AG04449 (cell line): ENCODE measurements around the gene SLX4IP.

Experiments used
- CTCF ChIA-PET: fragments of 350-600 bp; formaldehyde crosslinking; extraction: SDS; loops from one replicate; lab custom pipeline; 2021; ENCODE audit warnings: antibody characterized with exemption; lab: Yijun Ruan, JAX
- POLR2A ChIA-PET: fragments of 400-600, 350-600 bp; formaldehyde crosslinking; extraction: SDS; loops from one replicate; lab custom pipeline; 2020; ENCODE audit warnings: antibody characterized with exemption, inconsistent platforms; lab: Yijun Ruan, JAX
- DNase-seq: peaks from one replicate; pipeline ENCODE4 v3.0.0-alpha.2; 2010; ENCODE audit warnings: low read depth, low spot score
- H3K4me3 ChIP-seq: 2 replicates; pipeline ENCODE4 v1.5.1; 2011; ENCODE audit warnings: low read depth, mild to moderate bottlenecking, control low read depth, low read length
- TF ChIP-seq, protein P1 (sequence below): IDR thresholded peaks from one replicate; pipeline ENCODE4 v1.5.1; 2011; ENCODE audit warnings: mild to moderate bottlenecking, moderate library complexity, low read length, control low read depth, inconsistent platforms; ENCODE audit not compliant: insufficient read depth; ENCODE audit errors: missing control alignments

SLX4IP gene

DNA sequence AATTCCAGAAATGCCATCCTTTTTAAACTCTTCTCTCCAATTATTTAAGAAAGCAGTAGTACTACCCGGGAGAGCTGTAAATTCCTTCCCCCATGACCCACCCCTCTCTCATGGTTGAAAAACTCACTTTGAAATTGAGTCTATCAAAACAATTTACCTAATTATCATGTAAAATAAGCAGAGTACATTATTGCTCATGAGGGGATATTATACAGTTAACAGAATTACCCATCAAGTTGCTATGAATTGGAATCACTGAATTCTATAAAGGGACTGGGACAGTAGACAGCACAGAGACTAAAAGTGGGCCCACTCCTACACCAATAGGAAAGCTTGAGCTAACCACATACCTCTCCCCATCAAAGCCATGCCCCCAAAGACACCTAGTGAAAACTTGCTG, 222.3 kb downstream of the SLX4IP start:
- no peak for DNase-seq
- ChIA-PET POLR2A (no interaction called here), CTCF (interaction anchor here (0.9 to 6.7 kb wide), 5 partner anchors 9 to 101 kb away, joined by 3 to 40 read pairs (median 3); no protein-coding TSS in a partner anchor)
- TF ChIP-seq, protein P1, sequence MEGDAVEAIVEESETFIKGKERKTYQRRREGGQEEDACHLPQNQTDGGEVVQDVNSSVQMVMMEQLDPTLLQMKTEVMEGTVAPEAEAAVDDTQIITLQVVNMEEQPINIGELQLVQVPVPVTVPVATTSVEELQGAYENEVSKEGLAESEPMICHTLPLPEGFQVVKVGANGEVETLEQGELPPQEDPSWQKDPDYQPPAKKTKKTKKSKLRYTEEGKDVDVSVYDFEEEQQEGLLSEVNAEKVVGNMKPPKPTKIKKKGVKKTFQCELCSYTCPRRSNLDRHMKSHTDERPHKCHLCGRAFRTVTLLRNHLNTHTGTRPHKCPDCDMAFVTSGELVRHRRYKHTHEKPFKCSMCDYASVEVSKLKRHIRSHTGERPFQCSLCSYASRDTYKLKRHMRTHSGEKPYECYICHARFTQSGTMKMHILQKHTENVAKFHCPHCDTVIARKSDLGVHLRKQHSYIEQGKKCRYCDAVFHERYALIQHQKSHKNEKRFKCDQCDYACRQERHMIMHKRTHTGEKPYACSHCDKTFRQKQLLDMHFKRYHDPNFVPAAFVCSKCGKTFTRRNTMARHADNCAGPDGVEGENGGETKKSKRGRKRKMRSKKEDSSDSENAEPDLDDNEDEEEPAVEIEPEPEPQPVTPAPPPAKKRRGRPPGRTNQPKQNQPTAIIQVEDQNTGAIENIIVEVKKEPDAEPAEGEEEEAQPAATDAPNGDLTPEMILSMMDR = no peak
- H3K4me3 ChIP-seq = no peak overlapping the region

DNA sequence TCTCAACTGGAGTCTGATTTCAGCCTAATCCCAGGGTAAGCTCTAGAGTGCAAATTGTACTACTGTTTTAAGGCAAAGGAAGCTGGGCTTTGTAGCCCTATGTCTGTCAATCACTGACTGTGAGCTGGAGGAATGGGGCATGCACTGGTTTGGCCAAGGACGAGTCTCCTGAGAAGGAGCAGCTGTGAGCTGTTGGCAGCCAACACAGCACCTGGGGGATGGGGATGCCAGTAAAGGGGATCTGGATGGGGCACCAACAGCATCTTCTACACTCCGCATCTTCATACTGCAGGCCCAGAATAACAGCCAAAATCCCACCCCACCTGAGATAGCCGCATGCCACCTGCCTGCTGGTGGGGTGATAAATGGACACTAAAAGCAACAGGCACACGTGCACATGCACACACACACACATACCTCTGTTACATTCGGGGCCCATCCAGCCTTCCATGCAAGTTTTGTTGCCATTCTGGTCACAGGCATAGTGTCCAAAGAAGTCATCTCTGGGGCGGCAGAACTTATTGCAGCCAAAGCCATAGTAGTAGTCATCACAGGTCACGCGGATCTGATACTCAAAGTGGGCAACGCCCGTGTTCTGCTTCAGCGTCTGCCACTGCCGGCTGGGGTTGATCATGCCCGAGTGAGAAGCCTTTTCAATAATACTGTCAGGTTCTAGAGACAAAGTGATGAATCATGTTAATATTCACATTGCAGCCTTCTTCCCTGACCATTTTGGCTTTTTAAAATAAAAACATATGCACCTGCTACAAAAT, 223.1 kb downstream of the SLX4IP start:
- CTCF ChIA-PET = interaction anchor here (1.6 to 6.7 kb wide), 2 partner anchors 13 to 16 kb away, joined by 3 to 40 read pairs; no protein-coding TSS in a partner anchor
- no peak overlapping the region for H3K4me3 ChIP-seq
- TF ChIP-seq, protein P1 = no peak
- POLR2A ChIA-PET = no interaction called here
- DNase-seq = no peak

DNA sequence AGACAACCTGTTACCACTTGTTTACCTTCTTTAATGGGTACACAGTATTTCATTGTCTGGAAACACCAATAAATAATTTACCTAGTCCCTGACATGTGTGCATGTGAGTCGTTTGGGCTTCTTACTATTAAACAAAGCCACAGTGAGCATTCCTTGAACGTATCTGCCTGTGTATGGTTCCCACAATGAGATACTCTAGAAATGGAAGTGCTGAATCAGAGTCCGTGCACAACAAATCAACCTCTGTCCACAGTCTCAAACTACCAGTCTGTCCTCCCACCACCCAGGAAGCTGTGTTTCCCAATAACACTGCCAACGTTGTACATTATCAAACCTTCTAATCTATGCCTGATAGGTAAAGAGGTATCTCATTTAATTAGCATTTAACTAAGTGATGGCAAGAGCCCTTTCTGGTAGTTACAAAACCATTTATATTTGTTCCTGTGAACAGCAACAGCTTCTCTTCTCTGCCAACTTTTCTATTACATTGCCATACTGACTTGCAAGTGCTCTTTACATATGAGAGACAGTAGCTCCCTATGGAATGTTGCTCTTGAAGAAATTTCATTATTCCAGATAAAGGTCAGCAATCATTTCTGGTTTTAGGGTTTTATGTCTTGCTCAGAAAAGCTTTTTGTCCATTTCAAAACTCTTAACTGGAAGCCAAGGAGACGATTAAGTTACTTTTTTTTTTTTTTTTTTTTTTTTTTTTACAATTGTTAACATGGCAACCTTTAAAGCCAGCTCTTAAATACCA, 223.9 kb downstream of the SLX4IP start:
- TF ChIP-seq, protein P1 = no peak
- ChIA-PET POLR2A (interaction anchor here (0.6 kb wide), 1 partner anchor 684 kb away, joined by 6 read pairs; no protein-coding TSS in a partner anchor), CTCF (interaction anchor here (6.7 kb wide), 1 partner anchor 12 kb away, joined by 40 read pairs; no protein-coding TSS in a partner anchor)
- no peak for DNase-seq
- no peak overlapping the region for H3K4me3 ChIP-seq

DNA sequence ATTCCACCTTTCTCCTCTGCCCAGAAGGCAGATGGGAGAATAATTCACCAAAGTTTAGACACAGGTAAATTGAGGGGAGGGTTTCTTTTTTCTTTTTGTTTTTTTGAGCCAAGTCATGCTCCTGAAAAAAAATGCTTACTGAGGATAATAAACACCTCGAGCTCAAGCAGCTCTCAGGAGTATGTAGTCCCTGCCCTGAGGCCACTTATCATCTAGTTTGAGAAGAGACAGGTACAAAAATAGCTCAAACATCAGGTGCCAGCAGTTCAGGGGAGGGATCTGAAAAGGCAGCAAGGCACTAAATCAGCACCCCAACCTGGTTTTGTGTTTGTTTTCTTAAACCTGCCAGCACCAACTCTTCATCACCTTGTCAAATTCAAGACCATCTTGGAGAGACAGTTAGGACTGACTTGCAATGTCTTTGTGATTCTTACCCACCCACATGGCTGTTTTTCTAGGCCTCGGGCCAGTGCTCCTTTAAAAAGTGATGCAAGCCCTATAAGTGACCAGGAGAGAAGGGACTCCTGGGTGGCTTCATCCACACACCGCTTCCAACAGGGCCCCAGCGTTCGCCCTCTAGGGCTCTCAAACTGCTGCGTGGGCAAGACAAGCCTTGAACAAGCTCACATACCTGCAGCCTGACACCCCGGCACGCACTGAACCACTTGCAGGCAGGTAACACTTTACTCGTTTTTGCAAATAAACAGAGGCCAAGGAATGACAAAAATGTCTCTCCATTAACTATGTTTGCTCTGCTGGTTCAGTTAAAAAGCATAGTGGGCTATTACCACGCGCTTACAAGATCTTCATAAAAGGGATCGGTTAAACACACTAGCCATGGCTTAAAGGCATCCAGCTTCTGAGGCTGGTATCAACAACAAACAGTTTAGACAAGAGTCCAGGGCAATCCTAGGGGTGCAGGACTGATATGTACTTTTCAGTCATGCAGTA, 224.8 kb downstream of the SLX4IP start:
- TF ChIP-seq, protein P1 = no peak
- no peak overlapping the region for H3K4me3 ChIP-seq
- DNase-seq = no peak
- CTCF ChIA-PET = interaction anchor here (6.7 kb wide), 1 partner anchor 11 kb away, joined by 40 read pairs; no protein-coding TSS in a partner anchor
- POLR2A ChIA-PET = interaction anchor here (0.6 kb wide), 1 partner anchor 683 kb away, joined by 6 read pairs; no protein-coding TSS in a partner anchor

DNA sequence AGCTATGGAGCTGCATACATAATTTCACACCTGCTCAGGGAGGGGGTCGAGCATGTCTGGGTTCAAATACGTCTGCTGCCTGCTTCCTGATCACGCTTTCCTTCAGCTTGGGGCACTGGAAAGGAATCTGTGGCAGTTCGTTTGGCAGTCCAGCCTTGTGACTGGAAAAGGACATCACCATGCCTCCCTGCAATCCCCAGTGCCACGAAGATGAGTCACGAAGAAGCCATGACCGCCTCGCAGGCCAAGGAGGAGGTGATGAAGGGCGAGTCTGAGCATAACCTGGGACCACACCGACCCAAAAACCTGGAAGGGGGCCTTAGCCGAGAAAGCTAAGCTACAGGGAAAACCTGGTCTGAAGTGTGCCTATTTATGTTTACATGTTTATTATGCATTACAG, 225.6 kb downstream of the SLX4IP start:
- ChIA-PET POLR2A (no interaction called here), CTCF (interaction anchor here (6.7 kb wide), 1 partner anchor 11 kb away, joined by 40 read pairs; no protein-coding TSS in a partner anchor)
- TF ChIP-seq, protein P1 = no peak
- no peak overlapping the region for H3K4me3 ChIP-seq
- no peak for DNase-seq
